ENCODE data around the gene FGFR2.

Gene FGFR2

GRCh38 chr10:121609426-121610380 is 11.5 kb upstream of the FGFR2 start:
- no peak for DNase-seq

DNA sequence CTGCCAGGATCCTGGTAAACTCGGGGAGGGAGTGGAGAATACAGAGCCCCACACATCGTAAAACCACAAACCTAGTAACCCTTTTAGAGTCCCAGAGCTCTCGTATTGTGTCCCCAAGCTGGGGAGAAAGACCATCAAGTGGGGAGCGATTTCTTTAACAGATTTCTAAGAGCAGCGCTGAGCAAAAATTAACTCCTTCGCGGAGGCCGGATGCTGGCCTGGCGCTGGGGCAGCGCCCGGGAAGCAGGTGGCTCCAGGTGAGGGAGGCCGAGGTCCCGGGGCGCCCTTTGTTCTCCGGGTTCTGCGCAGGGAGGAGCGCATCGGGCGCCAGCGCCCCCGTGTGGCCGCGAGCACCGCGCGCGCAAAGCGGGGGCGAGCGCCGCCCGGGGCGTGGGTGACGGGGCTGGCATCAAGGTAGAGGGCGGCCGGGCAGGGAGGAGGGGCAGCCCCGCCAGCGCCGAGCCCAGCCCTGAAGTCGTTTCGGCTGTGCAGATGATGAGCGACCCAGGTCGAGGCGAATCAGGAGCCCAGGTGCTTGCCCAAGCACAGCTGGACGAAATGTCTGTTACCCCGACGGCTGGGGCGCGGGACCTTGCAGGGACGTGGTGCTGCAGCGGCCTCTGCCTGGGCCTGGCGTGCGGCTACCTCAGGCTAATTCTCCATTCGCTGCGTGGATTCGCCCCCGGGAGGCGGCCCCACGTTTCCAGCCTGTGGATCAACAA is 10.4 kb upstream of the FGFR2 start:
- peak; percentile 7 for DNase-seq

DNA sequence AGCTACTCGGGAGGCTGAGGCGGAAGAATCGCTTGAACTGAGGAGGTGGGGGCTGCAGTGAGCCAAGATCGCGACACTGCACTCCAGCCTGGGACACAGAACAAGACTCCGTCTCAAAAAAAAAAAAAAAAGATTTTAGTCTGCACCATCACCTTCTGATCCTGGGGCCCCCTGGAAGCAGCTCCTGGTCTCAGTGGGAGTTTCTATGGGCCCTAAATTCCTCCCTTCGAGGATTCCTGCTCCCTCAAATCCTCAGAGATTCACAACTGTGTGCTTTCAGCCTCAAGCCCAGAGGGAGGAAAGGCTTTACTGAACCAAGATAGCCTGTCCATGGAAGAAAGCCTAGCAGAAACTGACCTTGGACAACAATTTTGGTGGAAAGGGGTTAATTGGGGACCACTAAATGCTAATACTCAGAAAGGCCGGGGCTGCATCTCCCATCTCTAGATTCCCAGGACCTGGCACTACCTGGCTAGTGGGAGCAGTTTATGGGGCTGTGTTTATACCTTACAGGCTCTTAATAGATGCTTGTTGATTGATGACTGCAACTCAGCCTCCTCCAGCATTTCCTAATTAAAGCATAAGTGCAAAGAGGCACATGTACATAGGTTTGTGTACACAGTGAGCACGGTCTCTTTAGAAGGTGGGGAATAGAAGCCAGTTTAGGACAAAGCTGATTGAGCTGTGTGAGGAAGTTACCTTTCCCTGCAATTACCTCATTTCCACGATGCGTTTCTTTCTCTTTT is 9.2 kb upstream of the FGFR2 start:
- no peak for DNase-seq

DNA sequence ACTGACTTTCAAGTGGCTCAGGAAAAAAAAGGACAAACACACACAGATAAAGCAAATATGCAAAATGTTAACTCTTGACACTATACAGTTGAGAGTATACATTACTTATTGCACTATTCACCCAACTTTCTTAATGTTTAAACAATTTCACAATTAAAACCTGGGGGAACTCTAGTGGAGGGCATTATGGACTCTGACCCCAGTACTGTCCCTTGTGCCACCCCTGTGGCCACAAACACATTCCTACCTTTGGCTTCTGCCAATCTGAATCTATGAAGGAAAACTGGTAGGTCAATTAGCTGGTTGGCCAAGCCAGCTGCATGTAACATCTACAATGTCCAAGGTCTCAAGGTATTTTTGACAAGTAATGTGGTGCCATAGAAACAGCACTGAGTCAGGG is 7.5 kb upstream of the FGFR2 start:
- no peak for DNase-seq

- no peak for DNase-seq
Observed at GRCh38 chr10:121601458-121601857, 3.2 kb upstream of the FGFR2 start.

GRCh38 chr10:121600611-121601010 is 2.4 kb upstream of the FGFR2 start:
- no peak for DNase-seq

DNA sequence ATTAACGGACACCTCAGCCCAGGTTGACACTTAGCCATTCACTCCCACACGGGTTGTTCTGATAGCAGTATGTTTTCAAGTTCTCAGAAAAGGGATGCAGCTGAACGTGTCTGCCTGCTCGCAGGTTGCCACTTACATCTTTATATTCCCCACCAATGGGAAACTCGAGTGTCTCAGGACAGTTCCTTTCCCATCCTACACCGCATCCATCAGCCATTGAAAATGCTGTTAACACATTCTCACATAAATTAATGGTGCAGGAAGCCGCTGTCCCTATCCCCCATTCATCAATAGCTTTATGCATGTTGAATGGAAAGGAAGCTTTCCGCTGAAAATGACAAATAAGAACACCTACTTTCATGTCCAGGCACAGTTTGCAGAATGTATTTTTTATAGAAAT is 1.7 kb upstream of the FGFR2 start:
- no peak for DNase-seq

DNA sequence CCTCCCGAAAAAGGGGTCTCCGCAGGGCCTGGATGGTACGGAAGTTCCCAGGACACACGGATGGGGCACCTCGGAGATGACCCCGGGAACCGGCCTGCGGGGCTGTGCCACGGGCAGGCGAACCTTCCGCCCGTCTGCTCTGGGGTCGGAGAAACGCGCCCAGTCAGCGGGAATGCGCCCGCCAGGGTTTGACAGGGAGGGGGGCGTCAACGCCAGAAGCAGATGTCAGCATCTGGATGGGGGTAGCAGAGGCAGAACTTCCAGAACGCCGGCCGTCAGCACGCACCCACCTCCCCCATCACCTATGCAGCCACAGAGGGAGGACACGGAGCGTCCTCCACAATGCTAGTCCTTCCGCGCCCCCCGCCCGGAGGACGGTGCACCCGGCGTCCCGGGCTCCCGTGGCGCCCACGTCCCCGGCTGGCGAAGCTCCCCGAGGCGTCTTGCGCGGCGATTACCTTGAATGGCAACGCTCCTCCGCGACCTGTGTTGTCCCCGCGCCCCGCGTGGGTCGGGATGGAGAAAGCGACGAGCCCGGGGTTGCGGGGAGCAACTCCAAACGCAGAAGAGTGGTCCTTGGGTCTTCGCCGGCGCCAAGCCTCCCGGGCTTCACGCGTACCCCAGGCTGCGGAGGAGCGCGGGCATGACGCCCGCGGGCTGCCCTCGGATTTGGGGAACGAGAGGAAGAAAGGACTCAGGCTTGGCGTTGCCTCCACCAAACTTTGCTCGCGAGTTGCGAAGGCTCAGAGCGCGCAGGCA is 561 bp downstream of the FGFR2 start:
- DNase-seq: no peak

DNA sequence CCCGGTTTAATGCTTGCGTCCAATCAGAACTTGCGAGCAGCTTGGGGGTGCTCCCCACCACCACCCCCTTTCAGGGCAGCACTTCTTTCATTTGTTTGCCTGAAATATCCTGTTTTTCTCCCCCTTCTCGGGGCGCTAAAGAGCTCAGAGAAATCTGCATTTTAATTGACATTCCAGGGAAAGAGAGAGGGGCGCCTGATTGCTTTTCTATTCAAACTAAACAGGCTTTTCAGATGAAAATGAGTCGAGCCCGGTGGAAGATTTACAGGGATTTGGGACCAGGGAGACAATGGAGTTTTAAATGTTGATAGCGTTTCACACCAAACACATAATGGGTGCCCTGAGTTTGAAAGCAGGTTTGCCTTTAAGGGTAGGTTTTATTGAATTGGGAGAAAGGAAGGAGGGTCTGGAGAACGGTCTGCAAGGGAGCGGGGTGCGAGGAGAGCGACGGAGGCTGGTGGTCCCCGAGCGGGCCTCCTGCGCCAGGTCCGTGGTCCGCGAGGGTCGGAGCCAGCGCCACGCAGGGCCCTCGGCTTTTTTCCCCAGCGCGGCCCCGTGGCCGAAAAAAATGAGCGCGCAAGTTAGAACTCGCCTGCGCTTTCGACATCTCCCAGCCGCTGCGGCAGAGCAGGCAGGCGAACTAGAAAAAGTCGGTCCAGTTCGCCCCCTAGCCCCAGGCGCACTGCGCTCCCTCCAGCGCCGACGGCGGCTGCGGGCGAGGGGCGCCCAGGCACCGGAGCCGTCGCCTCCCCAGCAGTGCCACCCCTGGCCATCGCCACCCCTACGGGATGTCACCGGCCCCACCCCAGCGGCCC is 1.3 kb downstream of the FGFR2 start:
- no peak for DNase-seq

- DNase-seq: no peak
Observed at GRCh38 chr10:121595806-121596688, 2.2 kb downstream of the FGFR2 start.

DNA sequence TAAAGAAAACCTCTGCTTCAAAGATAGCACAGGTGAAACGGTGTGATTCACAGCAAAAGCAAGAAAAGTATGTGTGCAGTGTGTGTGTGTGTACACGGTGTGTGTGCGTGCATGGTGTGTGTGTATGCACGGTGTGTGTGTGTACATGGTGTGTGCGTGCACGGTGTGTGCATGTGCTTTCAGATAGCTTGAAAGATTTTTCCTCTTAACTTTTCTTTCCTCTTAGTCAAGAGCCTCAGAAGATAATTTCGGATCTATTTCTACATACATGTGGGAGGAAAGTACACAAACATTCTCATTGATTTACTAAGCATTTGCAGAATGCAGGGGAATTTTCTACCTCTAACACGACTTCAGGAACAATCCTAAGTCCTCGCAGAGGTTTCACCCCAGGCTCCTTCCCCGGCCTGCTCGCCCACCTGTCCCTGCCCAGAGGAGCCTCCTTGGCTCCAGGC is 2.9 kb downstream of the FGFR2 start:
- no peak for DNase-seq

- no peak for DNase-seq
Observed at GRCh38 chr10:121594623-121595350, 3.5 kb downstream of the FGFR2 start.

DNA sequence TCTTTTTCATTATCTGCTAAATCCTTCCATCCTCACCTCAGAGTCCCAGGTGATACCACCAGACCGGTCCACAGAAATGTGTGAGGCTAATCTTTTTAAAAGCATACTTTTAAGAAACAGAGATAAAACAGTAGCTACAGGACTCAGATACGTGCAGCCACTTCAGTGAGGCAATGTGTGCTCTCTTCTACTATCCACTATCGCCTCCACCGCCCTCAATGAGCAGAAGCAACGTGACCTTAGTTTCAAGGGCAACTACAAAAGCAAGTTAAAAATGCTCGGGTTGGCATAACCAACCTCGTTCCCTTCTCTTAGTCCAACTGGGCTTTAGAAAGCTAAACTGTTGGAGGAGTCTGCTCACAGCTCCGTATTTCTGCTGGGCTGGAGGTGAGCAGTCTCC is 4.2 kb downstream of the FGFR2 start:
- DNase-seq: no peak

GRCh38 chr10:121593281-121594075 is 4.8 kb downstream of the FGFR2 start:
- DNase-seq: no peak

DNA sequence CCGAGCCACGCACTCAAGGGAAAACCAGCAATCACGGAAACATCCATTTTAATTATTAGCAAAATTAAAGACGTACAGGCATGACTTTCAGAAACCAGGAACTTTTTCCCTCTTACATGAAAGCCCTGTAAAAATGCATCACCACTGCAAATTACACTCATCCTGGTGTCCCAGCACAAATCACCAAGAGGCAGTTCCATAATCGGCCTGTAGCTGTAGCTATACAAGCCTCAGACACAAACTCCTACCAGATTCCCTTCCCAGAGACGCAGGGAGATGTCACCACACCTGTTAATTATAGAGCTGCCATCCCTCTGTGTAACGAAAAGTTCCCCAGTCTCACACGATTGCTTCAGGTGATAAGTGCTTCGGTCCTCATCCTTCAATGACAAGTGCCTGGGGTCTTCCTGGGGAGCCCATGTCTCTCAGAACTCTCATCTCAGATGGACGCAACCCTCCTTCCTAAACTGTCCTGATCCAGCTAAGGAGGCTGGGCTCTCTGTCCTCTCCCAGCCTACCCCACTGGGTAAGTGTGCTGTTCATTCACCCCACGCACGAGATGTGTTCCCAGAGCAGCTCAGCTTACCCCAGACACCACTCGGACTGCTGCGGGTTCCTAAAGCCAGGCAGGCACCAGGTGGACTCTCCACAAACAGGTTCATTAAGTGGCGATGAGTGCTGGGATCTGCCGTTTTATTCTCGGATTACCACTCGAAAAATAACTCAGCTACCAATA is 5.9 kb downstream of the FGFR2 start:
- no peak for DNase-seq

GRCh38 chr10:121591186-121591585 is 7.1 kb downstream of the FGFR2 start:
- no peak for DNase-seq

DNA sequence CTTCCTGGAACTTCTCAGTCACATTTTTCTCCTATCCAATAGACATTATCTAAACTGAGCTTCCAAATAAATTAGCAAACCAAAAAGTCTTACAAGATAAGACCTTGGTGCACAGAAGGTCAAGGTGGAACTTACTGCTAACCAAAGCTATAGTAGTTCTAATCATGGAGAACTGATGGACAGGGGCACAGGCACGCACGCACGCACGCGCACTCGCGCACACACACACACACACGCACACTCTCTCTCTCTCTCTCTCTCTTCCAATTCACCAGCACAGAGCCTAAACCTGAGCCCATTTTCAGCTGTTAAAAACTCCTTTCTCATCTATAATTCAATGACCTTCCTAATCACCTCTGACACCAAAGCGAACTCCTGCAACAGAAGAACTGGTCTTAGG is 7.5 kb downstream of the FGFR2 start:
- no peak for DNase-seq

GRCh38 chr10:121589553-121589952 is 8.7 kb downstream of the FGFR2 start:
- DNase-seq: no peak
